PC-9 (cell line): ENCODE data around the gene HNRNPK. TPM values are rescaled to one million over a fixed set of nuclear protein-coding genes. Genes with fewer than 3 reads are reported as not detected.

ENCODE experiments used
- BruUV-seq: library from RNA; stranded (reverse); fragments of 400-500 nt; replicated peaks from 2 replicates; lab custom pipeline; 2021; lab: Mats Ljungman, UMichigan
- CTCF ChIA-PET: fragments of 300-600 bp; sonication (Branson Sonifier 250); formaldehyde crosslinking; loops from one replicate; lab custom pipeline; 2022; ENCODE audit warnings: antibody characterized with exemption; lab: Charles Lee
- POLR2A ChIA-PET: fragments of 300-600 bp; sonication (Branson Sonifier 250); formaldehyde crosslinking; loops from one replicate; lab custom pipeline; 2022; ENCODE audit warnings: antibody characterized with exemption; ENCODE audit not compliant: unreplicated experiment; lab: Charles Lee
- DNase-seq, 2 experiments: peaks; one replicate each; pipeline versions ENCODE4 v3.0.0 to v3.0.0-alpha.2; 2015 to 2022; ENCODE audit warnings: mixed read lengths in 1 of 2
- H2AFZ ChIP-seq: fragments of 200-600 bp; sonication (generic); 2 replicates; pipeline ENCODE4 v1.8.1; 2017; ENCODE audit warnings: antibody characterized with exemption
- H3F3A ChIP-seq: fragments of 200-600 bp; sonication (generic); 2 replicates; pipeline ENCODE4 v1.8.1; 2017; ENCODE audit warnings: antibody characterized with exemption, mild to moderate bottlenecking, low read depth; ENCODE audit not compliant: insufficient read depth
- H3K27ac ChIP-seq: fragments of 200-600 bp; sonication (generic); 2 replicates; pipeline ENCODE4 v1.6.1; 2016; ENCODE audit warnings: mixed run types
- H3K27me3 ChIP-seq: fragments of 200-600 bp; sonication (generic); 2 replicates; pipeline ENCODE4 v1.6.1; 2016; ENCODE audit warnings: low read depth, mixed run types; ENCODE audit not compliant: insufficient read depth
- H3K36me3 ChIP-seq: fragments of 200-600 bp; sonication (generic); 2 replicates; pipeline ENCODE4 v1.6.1; 2016; ENCODE audit warnings: low read depth, mixed run types
- H3K4me1 ChIP-seq: fragments of 200-600 bp; sonication (generic); replicated peaks from 2 replicates; pipeline ENCODE4 v1.6.1; 2016; ENCODE audit warnings: mixed run types; ENCODE audit not compliant: insufficient read depth
- H3K4me2 ChIP-seq: fragments of 200-600 bp; sonication (generic); 2 replicates; pipeline ENCODE4 v1.6.1; 2017; ENCODE audit warnings: mixed run types
- H3K4me3 ChIP-seq: fragments of 200-600 bp; sonication (generic); 2 replicates; pipeline ENCODE4 v1.6.1; 2016; ENCODE audit warnings: mixed run types
- H3K79me2 ChIP-seq: fragments of 200-600 bp; sonication (generic); 2 replicates; pipeline ENCODE4 v1.6.1; 2017; ENCODE audit warnings: low read depth, mixed run types
- H3K9me2 ChIP-seq: fragments of 200-600 bp; sonication (generic); 2 replicates; pipeline ENCODE4 v1.8.1; 2017; ENCODE audit warnings: mild to moderate bottlenecking; ENCODE audit not compliant: insufficient read depth
- H3K9me3 ChIP-seq: fragments of 200-600 bp; sonication (generic); 2 replicates; pipeline ENCODE4 v1.8.1; 2016; ENCODE audit warnings: low read depth; ENCODE audit not compliant: insufficient read depth
- H4K20me1 ChIP-seq: fragments of 200-600 bp; sonication (generic); 2 replicates; pipeline ENCODE4 v1.8.1; 2017; ENCODE audit not compliant: insufficient read depth
- CTCF ChIP-seq: fragments of 200-600 bp; sonication (generic); conservative IDR thresholded peaks from 2 replicates; pipeline ENCODE4 v1.6.1; 2017; ENCODE audit warnings: mixed run types, antibody characterized with exemption, mild to moderate bottlenecking, moderate library complexity
- EZH2 ChIP-seq: fragments of 200-600 bp; sonication (generic); IDR thresholded peaks from 2 replicates; pipeline ENCODE4 v1.8.0; 2017; ENCODE audit warnings: antibody characterized with exemption, low read depth
- intact Hi-C: fragments of 100-400 bp; cut with micrococcal nuclease; formaldehyde crosslinking; loops from one replicate; pipeline ENCODE4 v1.10.0; 2022; ENCODE audit not compliant: unreplicated experiment
- total RNA-seq: library from RNA; stranded (reverse); gene quantifications from 2 replicates; pipeline ENCODE4 v1.2.3, GENCODE V29; 2021

HNRNPK gene
- total RNA-seq, 1 experiment from 2014 or later, result 583 TPM

GRCh38 chr9:83960991-83961390 is 19.0 kb downstream of the HNRNPK start:
- H3K79me2 ChIP-seq, result no peaks in the 10 kb centered on the region
- no peak overlapping the region for H3K4me3 ChIP-seq
- H4K20me1 ChIP-seq, result no peaks in the 10 kb centered on the region
- H3F3A ChIP-seq, result peaks cover 58% of the 10 kb centered on the region
- ChIA-PET CTCF (no interaction called here), POLR2A (no interaction called here)
- peaks cover 42% of the 10 kb centered on the region for H3K4me1 ChIP-seq
- DNase-seq, result no peak
- intact Hi-C loops, result no loop called here
- H3K36me3 ChIP-seq, result no peaks in the 10 kb centered on the region
- no peak for TF ChIP-seq CTCF
- TF ChIP-seq EZH2, result no peak
- H3K9me2 ChIP-seq, result no peaks in the 10 kb centered on the region
- BruUV-seq, result no TSS peak
- H3K27me3 ChIP-seq, result no peaks in the 10 kb centered on the region
- H3K27ac ChIP-seq, result no peak overlapping the region
- no peak overlapping the region for H3K4me2 ChIP-seq
- no peaks in the 10 kb centered on the region for H3K9me3 ChIP-seq
- H2AFZ ChIP-seq, result no peak overlapping the region

- CTCF ChIA-PET, result interaction anchor here (0.6 to 0.7 kb wide), 2 partner anchors 138 to 214 kb away, joined by 4 to 5 read pairs; no protein-coding TSS in a partner anchor
- H3K27ac ChIP-seq, result 0 out of 2 replicates have a peak overlapping the region, but pooled peaks have one; percentile 32
- H3K4me2 ChIP-seq, result no peak overlapping the region
These were observed 21.0 kb downstream of the HNRNPK start for GRCh38 chr9:83959061-83959460.

GRCh38 chr9:83957248-83957513 is 22.8 kb downstream of the HNRNPK start:
- H2AFZ ChIP-seq, result peak overlapping the region; percentile 96
- H3K79me2 ChIP-seq, result no peaks in the 10 kb centered on the region
- H3K4me3 ChIP-seq, result peak overlapping the region; percentile 69
- H3K4me2 ChIP-seq, result peak overlapping the region; percentile 84
- peaks cover 37% of the 10 kb centered on the region for H3K4me1 ChIP-seq
- H4K20me1 ChIP-seq, result no peaks in the 10 kb centered on the region
- no peaks in the 10 kb centered on the region for H3K36me3 ChIP-seq
- intact Hi-C loops, result loop anchor here (2.0 to 5.0 kb wide), 2 partner anchors 24 to 225 kb away; partner anchors contain the start of genes HNRNPK and RMI1
- DNase-seq, result no peak
- CTCF ChIA-PET, result no interaction called here
- H3K27ac ChIP-seq, result no peak overlapping the region
- POLR2A ChIA-PET, result no interaction called here
- H3K9me3 ChIP-seq, result no peaks in the 10 kb centered on the region
- TF ChIP-seq EZH2 (no peak), CTCF (no peak)
- no peaks in the 10 kb centered on the region for H3K9me2 ChIP-seq
- no TSS peak for BruUV-seq
- peaks cover 41% of the 10 kb centered on the region for H3F3A ChIP-seq
- no peaks in the 10 kb centered on the region for H3K27me3 ChIP-seq

More at GRCh38 chr9:83959061-83959460, 21.0 kb downstream of the HNRNPK start:
- TF ChIP-seq CTCF, result no peak
- no peak for TF ChIP-seq EZH2
- peaks cover 46% of the 10 kb centered on the region for H3F3A ChIP-seq
- no TSS peak for BruUV-seq
- POLR2A ChIA-PET, result no interaction called here
- no peaks in the 10 kb centered on the region for H3K36me3 ChIP-seq
- intact Hi-C loops, result loop anchor here (5.0 kb wide), 1 partner anchor 223 kb away; no protein-coding TSS in a partner anchor
- no peaks in the 10 kb centered on the region for H3K79me2 ChIP-seq
- H3K9me3 ChIP-seq, result no peaks in the 10 kb centered on the region
- no peaks in the 10 kb centered on the region for H3K27me3 ChIP-seq
- no peak overlapping the region for H3K4me3 ChIP-seq
- peak; percentile 41 to 69 for DNase-seq
- H3K9me2 ChIP-seq, result no peaks in the 10 kb centered on the region
- H3K4me1 ChIP-seq, result peaks cover 52% of the 10 kb centered on the region
- H2AFZ ChIP-seq, result no peak overlapping the region
- no peaks in the 10 kb centered on the region for H4K20me1 ChIP-seq
